Measurements from ENCODE around the gene TSACC. TPM values are rescaled to one million over a fixed set of nuclear protein-coding genes. Genes with fewer than 3 reads are reported as not detected.
A peak's percentile ranks its signal among the peaks of the same experiment; 100 is the strongest.

TSACC gene
- total and polyA plus RNA-seq, 9 of the 15 experiments (the other 6 are each of a cell fraction or from before 2014, with no cell fraction given), result 0.45 to 7.4 (median 2.6) TPM

DNA sequence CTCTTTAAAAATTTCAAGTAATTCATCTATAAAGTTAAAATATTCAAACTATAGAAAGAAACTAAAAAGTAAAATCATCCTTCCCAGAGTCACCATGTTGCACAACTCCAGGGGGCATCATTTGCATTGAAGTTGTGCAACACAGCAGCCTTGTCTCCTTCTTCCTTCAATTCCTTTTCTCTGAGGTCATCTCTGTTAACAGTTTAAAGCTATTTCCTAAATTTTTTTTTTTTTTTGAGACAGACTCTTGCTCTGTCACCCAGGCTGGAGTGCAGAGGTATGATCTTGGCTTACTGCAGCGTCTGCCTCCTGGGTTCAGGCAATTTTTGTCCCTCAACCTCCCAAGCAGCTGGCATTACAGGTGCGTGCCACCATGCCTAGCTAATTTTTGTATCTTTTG lies 37.8 kb downstream of the TSACC start (continued):
- TF ChIP-seq, protein P1, sequence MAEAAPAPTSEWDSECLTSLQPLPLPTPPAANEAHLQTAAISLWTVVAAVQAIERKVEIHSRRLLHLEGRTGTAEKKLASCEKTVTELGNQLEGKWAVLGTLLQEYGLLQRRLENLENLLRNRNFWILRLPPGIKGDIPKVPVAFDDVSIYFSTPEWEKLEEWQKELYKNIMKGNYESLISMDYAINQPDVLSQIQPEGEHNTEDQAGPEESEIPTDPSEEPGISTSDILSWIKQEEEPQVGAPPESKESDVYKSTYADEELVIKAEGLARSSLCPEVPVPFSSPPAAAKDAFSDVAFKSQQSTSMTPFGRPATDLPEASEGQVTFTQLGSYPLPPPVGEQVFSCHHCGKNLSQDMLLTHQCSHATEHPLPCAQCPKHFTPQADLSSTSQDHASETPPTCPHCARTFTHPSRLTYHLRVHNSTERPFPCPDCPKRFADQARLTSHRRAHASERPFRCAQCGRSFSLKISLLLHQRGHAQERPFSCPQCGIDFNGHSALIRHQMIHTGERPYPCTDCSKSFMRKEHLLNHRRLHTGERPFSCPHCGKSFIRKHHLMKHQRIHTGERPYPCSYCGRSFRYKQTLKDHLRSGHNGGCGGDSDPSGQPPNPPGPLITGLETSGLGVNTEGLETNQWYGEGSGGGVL (CRISPR knock-in tag; IDR thresholded peaks at IDR 0.05), result no peak
- TF ChIP-seq ZNF121 (CRISPR knock-in tag; conservative IDR thresholded peaks at IDR 0.05) (no peak), NR2C1 (IDR thresholded peaks at IDR 0.05) (no peak), NR2C1 (tag; IDR thresholded peaks at IDR 0.05) (no peak)

DNA sequence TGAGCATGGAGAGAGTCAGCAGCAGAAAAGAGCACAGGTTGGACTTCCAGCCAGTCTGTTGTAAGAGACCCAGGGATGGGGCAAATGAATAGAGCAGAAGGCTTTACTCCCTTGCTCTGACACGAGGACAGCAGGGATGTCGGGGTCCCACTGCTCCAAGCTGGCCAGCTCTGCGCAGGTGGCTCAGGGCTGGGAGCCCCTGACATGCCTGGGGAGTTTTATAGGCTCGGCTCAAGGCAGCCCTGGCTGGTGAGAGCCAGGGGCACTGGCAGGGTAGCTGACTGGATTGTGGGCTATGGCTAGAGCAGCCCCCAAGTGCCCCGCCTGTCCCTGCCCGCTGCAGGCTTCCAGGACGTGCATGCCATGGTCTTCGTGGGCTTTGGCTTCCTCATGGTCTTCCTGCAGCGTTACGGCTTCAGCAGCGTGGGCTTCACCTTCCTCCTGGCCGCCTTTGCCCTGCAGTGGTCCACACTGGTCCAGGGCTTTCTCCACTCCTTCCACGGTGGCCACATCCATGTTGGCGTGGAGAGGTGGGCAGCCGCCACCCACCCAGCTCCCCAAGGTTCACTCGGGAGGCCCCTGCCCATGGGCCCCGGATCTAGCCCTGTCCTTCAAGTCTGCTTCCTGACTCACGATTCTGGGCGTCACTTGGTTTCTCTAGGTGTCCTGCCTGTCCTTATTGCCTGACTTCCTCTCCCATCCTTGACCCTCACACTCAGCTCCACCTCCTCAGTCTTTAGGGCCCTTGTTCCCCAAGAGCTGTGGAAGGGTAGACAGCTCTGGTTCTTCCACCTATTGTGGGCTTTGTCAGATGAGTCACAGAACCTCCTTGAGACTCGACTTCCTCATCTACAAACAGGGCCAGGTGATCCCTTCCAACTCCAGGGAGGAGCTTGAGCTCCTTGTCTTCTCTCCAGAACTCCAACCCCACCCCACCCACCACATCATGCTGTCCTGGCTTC lies 38.9 kb downstream of the TSACC start:
- no peak for TF ChIP-seq STAT5B (CRISPR knock-in tag; IDR thresholded peaks at IDR 0.05)
- TF ChIP-seq, protein P2, sequence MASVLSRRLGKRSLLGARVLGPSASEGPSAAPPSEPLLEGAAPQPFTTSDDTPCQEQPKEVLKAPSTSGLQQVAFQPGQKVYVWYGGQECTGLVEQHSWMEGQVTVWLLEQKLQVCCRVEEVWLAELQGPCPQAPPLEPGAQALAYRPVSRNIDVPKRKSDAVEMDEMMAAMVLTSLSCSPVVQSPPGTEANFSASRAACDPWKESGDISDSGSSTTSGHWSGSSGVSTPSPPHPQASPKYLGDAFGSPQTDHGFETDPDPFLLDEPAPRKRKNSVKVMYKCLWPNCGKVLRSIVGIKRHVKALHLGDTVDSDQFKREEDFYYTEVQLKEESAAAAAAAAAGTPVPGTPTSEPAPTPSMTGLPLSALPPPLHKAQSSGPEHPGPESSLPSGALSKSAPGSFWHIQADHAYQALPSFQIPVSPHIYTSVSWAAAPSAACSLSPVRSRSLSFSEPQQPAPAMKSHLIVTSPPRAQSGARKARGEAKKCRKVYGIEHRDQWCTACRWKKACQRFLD (CRISPR knock-in tag; IDR thresholded peaks at IDR 0.05), result no peak
- no peak for TF ChIP-seq TGIF2 (CRISPR knock-in tag; IDR thresholded peaks at IDR 0.05)
- TF ChIP-seq GATA2 (CRISPR knock-in tag; IDR thresholded peaks at IDR 0.05), result no peak
- TF ChIP-seq SNRNP70 (optimal IDR thresholded peaks at IDR 0.05; ENCODE audit: low read depth, low read length), result no peak
- TF ChIP-seq SPI1 (IDR thresholded peaks at IDR 0.05; ENCODE audit: borderline replicate concordance, low read depth, low read length), result peak; percentile 23; the same call in 1 of the 2 replicates
- intact Hi-C loops (cut with micrococcal nuclease), result no loop called here
- no peak for FAIRE-seq
- Histone ChIP-seq H2AFZ (ENCODE audit: low read depth, low read length) (0 out of 2 replicates have a peak overlapping the region, but pooled peaks have one; percentile 44), H4K20me1 (replicated peaks; ENCODE audit: control insufficient read depth, insufficient read depth, low read length) (peaks cover 4% of the 10 kb centered on the region; the same call in 1 of the 2 replicates), H3K9me3 (replicated peaks; ENCODE audit: control insufficient read depth, insufficient read depth, low read depth, low read length) (no peaks in the 10 kb centered on the region), H3K9me1 (ENCODE audit: control insufficient read depth, insufficient read depth, low read length) (no peaks in the 10 kb centered on the region), H3K4me1 (replicated peaks in 1 of 2; ENCODE audit: control insufficient read depth in 2 of 2, insufficient read depth in 2 of 2, low read length in 2 of 2) (peaks cover 8 to 15% of the 10 kb centered on the region in 2 experiments; a peak in 4 of 5 replicates), H3K4me2 (ENCODE audit: insufficient read depth, low read length) (no peak overlapping the region), H3K79me2 (ENCODE audit: control insufficient read depth, insufficient read depth, low read length) (no peaks in the 10 kb centered on the region), H3K36me3 (ENCODE audit: control insufficient read depth, insufficient read depth, low read length) (no peaks in the 10 kb centered on the region), H3K27me3 (ENCODE audit: control insufficient read depth in 2 of 2, insufficient read depth in 2 of 2, low read length in 2 of 2) (peaks cover 0 to 4% of the 10 kb centered on the region in 2 experiments; a peak in 4 of 5 replicates), H3K9ac (ENCODE audit: insufficient read depth in 1 of 2, low read depth in 2 of 2, low read length in 2 of 2) (peak overlapping the region in 1 of 2 experiments; percentile 62; a peak in 1 of 4 replicates), H3K4me3 (no peak overlapping the region), H3K27ac (ENCODE audit: extremely low read depth, low read depth, low read length) (no peak overlapping the region)
- ChIA-PET CTCF (ENCODE audit: low intra/inter-chr PET ratio) (no interaction called here), POLR2A (interaction anchor here (0.6 to 1.3 kb wide), 6 partner anchors 10 to 102 kb away, joined by 3 to 7 read pairs (median 3); no protein-coding TSS in a partner anchor)
- BruUV-seq (replicated peaks), result no TSS peak
- DNase-seq (ENCODE audit: extremely low read depth in 1 of 4, low spot score in 3 of 4), result no peak
- WGBS (ENCODE audit: insufficient coverage, low coverage, missing lambda C conversion rate), result 24% methylated on average over 20 of the region's 20 CpGs
- no peak for ATAC-seq
- in situ Hi-C loops (cut with MboI), result no loop called here

Data from K562 (cell line).